SIG-M5 treated with dmso at 0.1 percent for 504 hours (cell line): Measurements from ENCODE around the gene DDX11.
"Not testable (repeated sequence)": the region's sequence is repeated elsewhere in the genome, so short reads cannot be mapped to it uniquely, and the experiment has no call there.

ENCODE experiments used
- DNase-seq: peaks from one replicate; lab custom pipeline; 2025; ENCODE audit not compliant: unreplicated experiment; lab: John Stamatoyannopoulos, UW

The DDX11 gene

GRCh38 chr12:31121022-31121728 lies 47.5 kb downstream of the DDX11 start:
- DNase-seq = not testable (repeated sequence)

GRCh38 chr12:31122481-31122880 lies 48.8 kb downstream of the DDX11 start:
- no peak for DNase-seq

GRCh38 chr12:31124158-31124557 lies 50.5 kb downstream of the DDX11 start:
- not testable (repeated sequence) for DNase-seq

DNA sequence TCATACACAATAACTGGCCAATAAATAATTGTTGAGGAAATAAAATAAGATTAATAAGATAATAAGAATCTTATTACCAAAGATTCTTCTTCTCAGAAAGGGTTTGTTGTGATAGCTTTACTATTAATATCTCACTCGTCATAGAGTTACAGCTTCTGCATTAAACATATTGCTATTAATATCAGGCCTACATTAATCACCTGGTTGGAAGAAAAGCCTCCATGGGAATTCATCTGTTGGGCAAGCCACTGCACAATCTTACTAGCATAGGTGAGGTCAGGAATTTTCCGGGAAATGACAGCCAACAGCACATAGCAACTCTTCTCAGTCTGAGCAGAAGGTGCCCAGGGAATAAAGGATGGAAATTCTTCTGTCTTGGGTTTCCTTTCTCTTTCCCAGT lies 51.5 kb downstream of the DDX11 start:
- not testable (repeated sequence) for DNase-seq

GRCh38 chr12:31127209-31127848 lies 53.7 kb downstream of the DDX11 start:
- not testable (repeated sequence) for DNase-seq

GRCh38 chr12:31136581-31136980 lies 62.9 kb downstream of the DDX11 start:
- DNase-seq = not testable (repeated sequence)

- not testable (repeated sequence) for DNase-seq
Measured at GRCh38 chr12:31144768-31145167, 71.1 kb downstream of the DDX11 start.

DNA sequence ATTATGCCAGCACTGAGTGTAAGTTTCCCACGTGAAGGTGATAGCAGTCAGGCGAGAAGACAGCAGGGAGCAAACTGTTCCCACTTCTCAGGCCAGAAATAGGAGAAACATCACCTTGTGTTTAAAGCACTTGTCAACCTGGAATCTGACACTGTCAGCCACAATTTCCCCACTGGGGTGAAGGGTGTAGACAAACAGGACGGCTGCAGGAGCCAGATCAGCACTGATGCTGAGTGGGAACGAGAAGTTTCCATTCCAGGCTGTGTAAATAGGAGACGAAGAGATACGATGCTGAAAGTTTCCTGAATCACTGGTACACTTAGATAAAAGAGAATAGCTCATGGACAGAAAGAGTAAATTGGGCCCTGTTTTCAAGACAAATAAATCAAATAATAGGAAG lies 71.6 kb downstream of the DDX11 start:
- DNase-seq = not testable (repeated sequence)

- not testable (repeated sequence) for DNase-seq
Measured at GRCh38 chr12:31147415-31147814, 73.8 kb downstream of the DDX11 start.

GRCh38 chr12:31150766-31151165 lies 77.1 kb downstream of the DDX11 start:
- DNase-seq = not testable (repeated sequence)
